GM12878 (cell line): Measurements from ENCODE around the gene LIF. TPM values are rescaled to one million over a fixed set of nuclear protein-coding genes. Genes with fewer than 3 reads are reported as not detected.

ENCODE experiments used
- ATAC-seq: fragments of 200-7000 bp; cut with Tn5 transposase; 3 replicates; pipeline ENCODE4 v1.9.1; 2020; ENCODE audit warnings: mild to moderate bottlenecking, moderate library complexity
- BruUV-seq: library from RNA; stranded (reverse); fragments of 400-500 nt; replicated peaks from 2 replicates; lab custom pipeline; 2021; lab: Mats Ljungman, UMichigan
- CTCF ChIA-PET: fragments of 300-600 bp; sonication (Branson Sonifier 250); formaldehyde crosslinking; extraction: SDS; loops from one replicate; lab custom pipeline; 2021; ENCODE audit warnings: inconsistent platforms; lab: Yijun Ruan, JAX
- POLR2A ChIA-PET: fragments of 350-600 bp; formaldehyde crosslinking; extraction: SDS; loops from one replicate; lab custom pipeline; 2021; ENCODE audit warnings: inconsistent platforms; lab: Charles Lee
- RAD21 ChIA-PET: fragments of 300-600 bp; sonication (Branson Sonifier 250); formaldehyde crosslinking; loops from one replicate; lab custom pipeline; 2023; ENCODE audit warnings: antibody characterized with exemption; ENCODE audit not compliant: unreplicated experiment; lab: Charles Lee
- SMC1A ChIA-PET: fragments of 300-600 bp; sonication (Branson Sonifier 250); formaldehyde crosslinking; loops from one replicate; lab custom pipeline; 2023; ENCODE audit not compliant: unreplicated experiment, uncharacterized antibody; lab: Charles Lee
- DNase-seq: peaks from one replicate; pipeline ENCODE4 v3.0.0-alpha.2; 2011; ENCODE audit warnings: low read depth, low spot score
- FAIRE-seq: peaks from 3 replicates; lab custom pipeline; 2011; peaks lifted over from hg19 to GRCh38; lab: Jason Lieb, UNC
- H2AFZ ChIP-seq: 2 replicates; pipeline ENCODE4 v1.6.0; 2011; ENCODE audit warnings: low read depth, low read length, control low read depth; ENCODE audit not compliant: control insufficient read depth
- H3K27ac ChIP-seq: 2 replicates; pipeline ENCODE4 v1.5.1; 2011; ENCODE audit warnings: control low read depth; ENCODE audit not compliant: control insufficient read depth, insufficient read depth
- H3K27me3 ChIP-seq, 2 experiments: replicated peaks in 1 of 2; 2 replicates each; pipeline versions ENCODE4 v1.6.0 to v1.6.1; 2011; ENCODE audit warnings: low read length in 1 of 2; ENCODE audit not compliant: control insufficient read depth in 2 of 2, insufficient read depth in 2 of 2
- H3K36me3 ChIP-seq, 2 experiments: 2 replicates each; pipeline ENCODE4 v1.5.1; 2011; ENCODE audit warnings: low read length in 1 of 2; ENCODE audit not compliant: control insufficient read depth in 2 of 2, insufficient read depth in 2 of 2
- H3K4me1 ChIP-seq: 2 replicates; pipeline ENCODE4 v1.6.1; 2011; ENCODE audit warnings: mild to moderate bottlenecking, low read length, moderate library complexity, mixed read lengths; ENCODE audit not compliant: control insufficient read depth, insufficient read depth
- H3K4me2 ChIP-seq: 2 replicates; pipeline ENCODE4 v1.6.0; 2011; ENCODE audit warnings: control low read depth; ENCODE audit not compliant: control insufficient read depth, insufficient read depth
- H3K4me3 ChIP-seq: fragments of 200-600 bp; sonication (generic); 2 replicates; pipeline ENCODE4 v1.5.1; 2016
- H3K79me2 ChIP-seq: 2 replicates; pipeline ENCODE4 v1.6.0; 2011; ENCODE audit warnings: low read length; ENCODE audit not compliant: control insufficient read depth, insufficient read depth
- H3K9ac ChIP-seq: 2 replicates; pipeline ENCODE4 v1.8.0; 2011; ENCODE audit warnings: low read length, control low read depth, mixed read lengths; ENCODE audit not compliant: control insufficient read depth, insufficient read depth
- H3K9me3 ChIP-seq: replicated peaks from 3 replicates; pipeline ENCODE4 v1.5.1; 2011; ENCODE audit warnings: mild to moderate bottlenecking, low read length; ENCODE audit not compliant: control insufficient read depth, insufficient read depth
- H4K20me1 ChIP-seq: 2 replicates; pipeline ENCODE4 v1.6.0; 2011; ENCODE audit not compliant: control insufficient read depth, insufficient read depth
- CHD4 ChIP-seq: fragments of 200-600 bp; sonication (generic); IDR thresholded peaks from 2 replicates; pipeline ENCODE4 v1.6.1; 2016; ENCODE audit warnings: mild to moderate bottlenecking
- EGR1 ChIP-seq, 2 experiments: IDR thresholded peaks; 1 replicate in 1 of 2; 2 replicates in 1 of 2; pipeline ENCODE4 v1.6.1; 2011 to 2012; ENCODE audit warnings: low read depth in 2 of 2, low read length in 2 of 2, borderline replicate concordance in 1 of 2, mild to moderate bottlenecking in 1 of 2, moderate library complexity in 1 of 2
- IKZF2 ChIP-seq, 2 experiments: fragments of 450-650 bp; IDR thresholded peaks; 2 replicates each; pipeline ENCODE4 v1.6.1; 2017; ENCODE audit warnings: mild to moderate bottlenecking in 2 of 2, moderate library complexity in 2 of 2
- IRF3 ChIP-seq: fragments of 450-650 bp; IDR thresholded peaks from 2 replicates; pipeline ENCODE4 v1.6.1; 2014; ENCODE audit warnings: mild to moderate bottlenecking
- JUND ChIP-seq: IDR thresholded peaks from 2 replicates; pipeline ENCODE4 v1.6.1; 2012; ENCODE audit warnings: low read depth, mild to moderate bottlenecking, low read length, improper control_type of control experiment, moderate library complexity
- MTA3 ChIP-seq: IDR thresholded peaks from 2 replicates; pipeline ENCODE4 v1.6.1; 2012; ENCODE audit warnings: low read length, inconsistent platforms, borderline replicate concordance
- NRF1 ChIP-seq: conservative IDR thresholded peaks from 2 replicates; pipeline ENCODE4 v1.6.1; 2011; ENCODE audit warnings: mild to moderate bottlenecking, low read depth, low read length, improper control_type of control experiment
- RAD51 ChIP-seq: fragments of 450-650 bp; IDR thresholded peaks from 2 replicates; pipeline ENCODE4 v1.6.1; 2016; ENCODE audit warnings: moderate library complexity, mild to moderate bottlenecking, inconsistent platforms
- RB1 ChIP-seq: fragments of 450-650 bp; formaldehyde crosslinking; IDR thresholded peaks from 2 replicates; pipeline ENCODE4 v1.6.1; 2017; ENCODE audit warnings: mild to moderate bottlenecking, borderline replicate concordance
- RELA ChIP-seq: fragments of 450-650 bp; IDR thresholded peaks from 2 replicates; pipeline ENCODE4 v1.8.0; 2014; ENCODE audit warnings: borderline replicate concordance; ENCODE audit not compliant: partially characterized antibody
- SIN3A ChIP-seq: IDR thresholded peaks from 2 replicates; pipeline ENCODE4 v1.6.1; 2012; ENCODE audit warnings: low read depth, low read length, improper control_type of control experiment
- STAT1 ChIP-seq: fragments of 450-650 bp; conservative IDR thresholded peaks from 2 replicates; pipeline ENCODE4 v1.6.1; 2014; ENCODE audit warnings: antibody characterized with exemption, mild to moderate bottlenecking
- YY1 ChIP-seq: IDR thresholded peaks from 2 replicates; pipeline ENCODE4 v1.6.1; 2011; ENCODE audit warnings: low read depth, mild to moderate bottlenecking, low read length
- ZBED1 ChIP-seq: IDR thresholded peaks from 2 replicates; pipeline ENCODE4 v1.6.1; 2016; ENCODE audit warnings: borderline replicate concordance
- ZNF217 ChIP-seq: fragments of 450-650 bp; IDR thresholded peaks from 2 replicates; pipeline ENCODE4 v1.6.1; 2017; ENCODE audit warnings: antibody characterized with exemption, mild to moderate bottlenecking
- WGBS: methylation state at CpG from one replicate; pipeline ENCODE4 v1.1.6; 2016; ENCODE audit warnings: low lambda C conversion rate; ENCODE audit not compliant: insufficient replicate concordance, insufficient coverage; ENCODE audit errors: missing lambda C conversion rate; 5-methylcytosine and 5-hydroxymethylcytosine counted together
- in situ Hi-C: fragments of 300-500 bp; cut with MboI; formaldehyde crosslinking; loops from 9 replicates; pipeline ENCODE4 v1.14.3; 2018; ENCODE audit warnings: mixed read lengths
- intact Hi-C: fragments of 100-400 bp; cut with micrococcal nuclease; formaldehyde crosslinking; loops from one replicate; pipeline ENCODE4 v1.14.2; 2022; ENCODE audit not compliant: unreplicated experiment
- polyA plus RNA-seq, 11 experiments: library from polyadenylated mRNA; depleted of rRNA in 4 of 11; unstranded in 6 of 11; stranded (reverse) in 5 of 11; fragments of >200 nt; fragmentation: Nextera tagmentation in 4 of 11; fragmentation: Illumina TruSeq in 1 of 11; extraction: Ambion mirVana in 4 of 11; extraction: Trizol in 1 of 11; gene quantifications; 1 replicate in 1 of 11; 2 replicates in 10 of 11; pipeline versions ENCODE4 v1.2.1 to v1.2.3, GENCODE V29; 2011 to 2016; ENCODE audit warnings: inconsistent platforms in 2 of 11, missing spikeins in 2 of 11, low read depth in 1 of 11
- total RNA-seq, 4 experiments: library from RNA; depleted of rRNA in 3 of 4; stranded (reverse); fragments of >200 nt in 3 of 4; fragmentation: Illumina TruSeq in 1 of 4; extraction: Trizol in 1 of 4; gene quantifications; 2 replicates each; pipeline versions ENCODE4 v1.2.1 to v1.2.3, GENCODE V29; 2013 to 2021
- TF ChIP-seq, protein P1 (sequence below): IDR thresholded peaks from 2 replicates; pipeline ENCODE4 v1.6.1; 2012; ENCODE audit warnings: mild to moderate bottlenecking, low read depth, low read length
- TF ChIP-seq, protein P2 (sequence below): IDR thresholded peaks from 2 replicates; pipeline ENCODE4 v1.6.1; 2011; ENCODE audit warnings: borderline replicate concordance, low read depth, mild to moderate bottlenecking, moderate library complexity, mixed read lengths, low read length; ENCODE audit not compliant: insufficient read depth; ENCODE audit errors: extremely low read length

LIF gene
- total and polyA plus RNA-seq, 10 of the 15 experiments (the other 5 are each of a cell fraction or from before 2014, with no cell fraction given) = 0.05 to 3.4 (median 0.97) TPM

- no peak overlapping the region for H3K27ac ChIP-seq
- H4K20me1 ChIP-seq = no peaks in the 10 kb centered on the region
- no peak overlapping the region for H2AFZ ChIP-seq
- no peak overlapping the region for H3K9ac ChIP-seq
- ChIA-PET POLR2A (no interaction called here), SMC1A (interaction anchor here (6.7 to 7.9 kb wide), 2 partner anchors 14 to 34 kb away, joined by 84 to 100 read pairs; partner anchors contain the start of gene TBC1D10A), RAD21 (interaction anchor here (2.0 to 6.2 kb wide), 4 partner anchors 9 to 97 kb away, joined by 5 to 277 read pairs (median 103); partner anchors contain the start of genes RNF215 and TBC1D10A), CTCF (interaction anchor here (0.6 to 10.5 kb wide), 3 partner anchors 16 to 93 kb away, joined by 3 to 436 read pairs (median 177); partner anchors contain the start of gene RNF215)
- BruUV-seq = no TSS peak
- H3K4me1 ChIP-seq = peaks cover 25% of the 10 kb centered on the region
- no peak overlapping the region for H3K4me2 ChIP-seq
- in situ Hi-C loops (no loop called here), intact Hi-C loops (no loop called here)
- ATAC-seq (no peak), FAIRE-seq (no peak), DNase-seq (no peak)
- no peaks in the 10 kb centered on the region for H3K9me3 ChIP-seq
- H3K4me3 ChIP-seq = no peak overlapping the region
- WGBS = 56% methylated on average over 14 of the region's 18 CpGs
- H3K79me2 ChIP-seq = no peaks in the 10 kb centered on the region
- H3K36me3 ChIP-seq = peaks cover 5 to 26% of the 10 kb centered on the region in 2 experiments; a peak in 3 of 4 replicates
- no peaks in the 10 kb centered on the region for H3K27me3 ChIP-seq
- TF ChIP-seq CHD4 = no peak
- no peak for TF ChIP-seq ZBED1
- no peak for TF ChIP-seq IRF3
- TF ChIP-seq EGR1 (IDR thresholded peaks at IDR 0.05; ENCODE audit: borderline replicate concordance in 1 of 2, low read depth in 2 of 2, low read length in 2 of 2) = no peak
- no peak for TF ChIP-seq YY1
- no peak for TF ChIP-seq MTA3
- no peak for TF ChIP-seq JUND
- TF ChIP-seq RELA = no peak
- TF ChIP-seq IKZF2 (IDR thresholded peaks at IDR 0.05) = no peak
- no peak for TF ChIP-seq SIN3A
- TF ChIP-seq, protein P1, sequence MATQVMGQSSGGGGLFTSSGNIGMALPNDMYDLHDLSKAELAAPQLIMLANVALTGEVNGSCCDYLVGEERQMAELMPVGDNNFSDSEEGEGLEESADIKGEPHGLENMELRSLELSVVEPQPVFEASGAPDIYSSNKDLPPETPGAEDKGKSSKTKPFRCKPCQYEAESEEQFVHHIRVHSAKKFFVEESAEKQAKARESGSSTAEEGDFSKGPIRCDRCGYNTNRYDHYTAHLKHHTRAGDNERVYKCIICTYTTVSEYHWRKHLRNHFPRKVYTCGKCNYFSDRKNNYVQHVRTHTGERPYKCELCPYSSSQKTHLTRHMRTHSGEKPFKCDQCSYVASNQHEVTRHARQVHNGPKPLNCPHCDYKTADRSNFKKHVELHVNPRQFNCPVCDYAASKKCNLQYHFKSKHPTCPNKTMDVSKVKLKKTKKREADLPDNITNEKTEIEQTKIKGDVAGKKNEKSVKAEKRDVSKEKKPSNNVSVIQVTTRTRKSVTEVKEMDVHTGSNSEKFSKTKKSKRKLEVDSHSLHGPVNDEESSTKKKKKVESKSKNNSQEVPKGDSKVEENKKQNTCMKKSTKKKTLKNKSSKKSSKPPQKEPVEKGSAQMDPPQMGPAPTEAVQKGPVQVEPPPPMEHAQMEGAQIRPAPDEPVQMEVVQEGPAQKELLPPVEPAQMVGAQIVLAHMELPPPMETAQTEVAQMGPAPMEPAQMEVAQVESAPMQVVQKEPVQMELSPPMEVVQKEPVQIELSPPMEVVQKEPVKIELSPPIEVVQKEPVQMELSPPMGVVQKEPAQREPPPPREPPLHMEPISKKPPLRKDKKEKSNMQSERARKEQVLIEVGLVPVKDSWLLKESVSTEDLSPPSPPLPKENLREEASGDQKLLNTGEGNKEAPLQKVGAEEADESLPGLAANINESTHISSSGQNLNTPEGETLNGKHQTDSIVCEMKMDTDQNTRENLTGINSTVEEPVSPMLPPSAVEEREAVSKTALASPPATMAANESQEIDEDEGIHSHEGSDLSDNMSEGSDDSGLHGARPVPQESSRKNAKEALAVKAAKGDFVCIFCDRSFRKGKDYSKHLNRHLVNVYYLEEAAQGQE = no peak
- TF ChIP-seq RB1 = no peak
- no peak for TF ChIP-seq RAD51
- TF ChIP-seq NRF1 = no peak
- TF ChIP-seq ZNF217 = no peak
- TF ChIP-seq, protein P2, sequence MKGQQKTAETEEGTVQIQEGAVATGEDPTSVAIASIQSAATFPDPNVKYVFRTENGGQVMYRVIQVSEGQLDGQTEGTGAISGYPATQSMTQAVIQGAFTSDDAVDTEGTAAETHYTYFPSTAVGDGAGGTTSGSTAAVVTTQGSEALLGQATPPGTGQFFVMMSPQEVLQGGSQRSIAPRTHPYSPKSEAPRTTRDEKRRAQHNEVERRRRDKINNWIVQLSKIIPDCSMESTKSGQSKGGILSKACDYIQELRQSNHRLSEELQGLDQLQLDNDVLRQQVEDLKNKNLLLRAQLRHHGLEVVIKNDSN = no peak
- no peak for TF ChIP-seq STAT1
Measured at GRCh38 chr22:30292069-30292970, 45.8 kb upstream of the LIF start.
